H9 (cell line): Measurements from ENCODE around the gene MIER2. TPM values are rescaled to one million over a fixed set of nuclear protein-coding genes. Genes with fewer than 3 reads are reported as not detected.

Experiments used
- DNase-seq: peaks from one replicate; pipeline ENCODE4 v3.0.0-alpha.2; 2017
- H2AFZ ChIP-seq: one replicate; pipeline ENCODE4 v1.6.1; 2013; ENCODE audit warnings: mild to moderate bottlenecking, low read length, control low read depth, moderate library complexity
- H2AK5ac ChIP-seq: 2 replicates; pipeline ENCODE4 v1.6.1; 2013; ENCODE audit warnings: low read length, control low read depth, mixed read lengths; ENCODE audit not compliant: insufficient read length
- H2BK120ac ChIP-seq: one replicate; pipeline ENCODE4 v1.6.1; 2013; ENCODE audit warnings: low read depth, mild to moderate bottlenecking, low read length, control low read depth, inconsistent platforms; ENCODE audit not compliant: poor library complexity, severe bottlenecking
- H2BK12ac ChIP-seq: 2 replicates; pipeline ENCODE4 v1.6.1; 2013; ENCODE audit warnings: low read length, control low read depth, mixed read lengths, low read depth; ENCODE audit not compliant: insufficient read length
- H2BK15ac ChIP-seq: 2 replicates; pipeline ENCODE4 v1.6.1; 2013; ENCODE audit warnings: low read depth, low read length, control low read depth
- H2BK20ac ChIP-seq: one replicate; pipeline ENCODE4 v1.6.1; 2013; ENCODE audit warnings: low read depth, mild to moderate bottlenecking, low read length, control low read depth, inconsistent platforms; ENCODE audit not compliant: poor library complexity, severe bottlenecking
- H2BK5ac ChIP-seq: 2 replicates; pipeline ENCODE4 v1.6.1; 2013; ENCODE audit warnings: low read length, control low read depth, mixed read lengths; ENCODE audit not compliant: insufficient read length
- H3K14ac ChIP-seq: 2 replicates; pipeline ENCODE4 v1.6.1; 2013; ENCODE audit warnings: low read length, control low read depth; ENCODE audit not compliant: insufficient read depth
- H3K18ac ChIP-seq: 2 replicates; pipeline ENCODE4 v1.6.1; 2013; ENCODE audit warnings: low read depth, mild to moderate bottlenecking, mixed read lengths, low read length, control low read depth; ENCODE audit not compliant: insufficient read length
- H3K23ac ChIP-seq: 2 replicates; pipeline ENCODE4 v1.6.1; 2013; ENCODE audit warnings: low read length, control low read depth, mixed read lengths, low read depth; ENCODE audit not compliant: insufficient read length
- H3K23me2 ChIP-seq: 2 replicates; pipeline ENCODE4 v1.6.1; 2013; ENCODE audit warnings: low read depth, mild to moderate bottlenecking, mixed read lengths, low read length, control low read depth; ENCODE audit not compliant: insufficient read length, poor library complexity, severe bottlenecking
- H3K27ac ChIP-seq: 2 replicates; pipeline ENCODE4 v1.5.1; 2013; ENCODE audit warnings: low read length, control low read depth, mixed read lengths, low read depth; ENCODE audit not compliant: insufficient read length
- H3K27me3 ChIP-seq: 2 replicates; pipeline ENCODE4 v1.6.1; 2013; ENCODE audit warnings: low read length, control low read depth, inconsistent platforms; ENCODE audit not compliant: insufficient read depth
- H3K4ac ChIP-seq: 2 replicates; pipeline ENCODE4 v1.6.1; 2013; ENCODE audit warnings: low read depth, mild to moderate bottlenecking, control low read depth, inconsistent platforms, low read length, moderate library complexity
- H3K4me1 ChIP-seq: 2 replicates; pipeline ENCODE4 v1.6.1; 2013; ENCODE audit warnings: low read length, control low read depth, inconsistent platforms; ENCODE audit not compliant: insufficient read depth
- H3K4me2 ChIP-seq: 2 replicates; pipeline ENCODE4 v1.6.1; 2013; ENCODE audit warnings: low read length, control low read depth, mixed read lengths; ENCODE audit not compliant: insufficient read length, insufficient read depth
- H3K56ac ChIP-seq: 2 replicates; pipeline ENCODE4 v1.6.1; 2013; ENCODE audit warnings: low read depth, mild to moderate bottlenecking, mixed read lengths, low read length, control low read depth; ENCODE audit not compliant: insufficient read length
- H3K79me1 ChIP-seq: 2 replicates; pipeline ENCODE4 v1.6.1; 2013; ENCODE audit warnings: low read depth, mild to moderate bottlenecking, moderate library complexity, low read length, control low read depth, inconsistent platforms; ENCODE audit not compliant: insufficient read depth, poor library complexity, severe bottlenecking
- H3K79me2 ChIP-seq: 2 replicates; pipeline ENCODE4 v1.6.1; 2013; ENCODE audit warnings: low read length, control low read depth, inconsistent platforms; ENCODE audit not compliant: insufficient read depth
- H3K9ac ChIP-seq: 2 replicates; pipeline ENCODE4 v1.6.1; 2013; ENCODE audit warnings: low read length, control low read depth, mixed read lengths; ENCODE audit not compliant: insufficient read length; ENCODE audit errors: extremely low read depth
- H3K9me3 ChIP-seq: one replicate; pipeline ENCODE4 v1.6.1; 2013; ENCODE audit warnings: low read depth, low read length, inconsistent platforms; ENCODE audit not compliant: control insufficient read depth
- H3T11ph ChIP-seq: one replicate; pipeline ENCODE4 v1.6.1; 2013; ENCODE audit warnings: mild to moderate bottlenecking, low read length, control low read depth, inconsistent platforms
- H4K20me1 ChIP-seq: one replicate; pipeline ENCODE4 v1.6.1; 2013; ENCODE audit not compliant: control insufficient read depth, insufficient read length, insufficient read depth
- H4K5ac ChIP-seq: 2 replicates; pipeline ENCODE4 v1.6.1; 2013; ENCODE audit warnings: low read depth, mild to moderate bottlenecking, mixed read lengths, low read length, control low read depth; ENCODE audit not compliant: insufficient read length
- H4K8ac ChIP-seq: replicated peaks from 2 replicates; pipeline ENCODE4 v1.6.1; 2013; ENCODE audit warnings: low read length, control low read depth, mixed read lengths, low read depth; ENCODE audit not compliant: insufficient read length
- H4K91ac ChIP-seq: 2 replicates; pipeline ENCODE4 v1.6.1; 2013; ENCODE audit warnings: low read depth, mild to moderate bottlenecking, moderate library complexity, mixed read lengths, low read length, control low read depth; ENCODE audit not compliant: insufficient read length
- H3K27ac Mint-ChIP-seq, 3 experiments: 2 replicates in 2 of 3; 3 replicates in 1 of 3; pipeline ENCODE4 v1.8.0; 2020 to 2021; ENCODE audit warnings: mixed read lengths in 3 of 3, mild to moderate bottlenecking in 1 of 3, moderate library complexity in 1 of 3
- H3K27me3 Mint-ChIP-seq: 2 replicates; pipeline ENCODE4 v1.8.0; 2021; ENCODE audit warnings: low read depth, mild to moderate bottlenecking, moderate library complexity, mixed read lengths
- H3K36me3 Mint-ChIP-seq, 3 experiments: 2 replicates in 2 of 3; 3 replicates in 1 of 3; pipeline ENCODE4 v1.8.0; 2020 to 2021; ENCODE audit warnings: low read depth in 3 of 3, mixed read lengths in 3 of 3; ENCODE audit not compliant: insufficient read depth in 1 of 3
- H3K4me1 Mint-ChIP-seq, 2 experiments: 2 replicates each; pipeline ENCODE4 v1.8.0; 2020; ENCODE audit warnings: mixed read lengths in 2 of 2
- H3K4me3 Mint-ChIP-seq, 2 experiments: 2 replicates in 1 of 2; 3 replicates in 1 of 2; pipeline ENCODE4 v1.8.0; 2020 to 2021; ENCODE audit warnings: mild to moderate bottlenecking in 2 of 2, mixed read lengths in 2 of 2, moderate library complexity in 1 of 2
- H3K9me3 Mint-ChIP-seq, 2 experiments: 2 replicates in 1 of 2; 3 replicates in 1 of 2; pipeline ENCODE4 v1.8.0; 2020; ENCODE audit warnings: mild to moderate bottlenecking in 2 of 2, mixed read lengths in 2 of 2, moderate library complexity in 1 of 2
- WGBS: extraction: QIAGEN DNeasy Blood & Tissue Kit; methylation state at CpG from one replicate; pipeline ENCODE4 v1.1.7; 2013; ENCODE audit warnings: missing lambda C conversion rate, low lambda C conversion rate, mixed read lengths; ENCODE audit not compliant: insufficient read length; ENCODE audit errors: extremely low coverage; 5-methylcytosine and 5-hydroxymethylcytosine counted together
- total RNA-seq: library from RNA; stranded (reverse); gene quantifications from 2 replicates; pipeline ENCODE4 v1.2.1, GENCODE V29; 2021
- TF ChIP-seq, protein P1 (sequence below): fragments of 200-600 bp; sonication (generic); conservative IDR thresholded peaks from 3 replicates; pipeline ENCODE4 v1.8.0; 2021; ENCODE audit warnings: antibody characterized with exemption, mild to moderate bottlenecking

MIER2 gene
- total RNA-seq, 1 experiment from 2014 or later: 60.5 TPM

DNA sequence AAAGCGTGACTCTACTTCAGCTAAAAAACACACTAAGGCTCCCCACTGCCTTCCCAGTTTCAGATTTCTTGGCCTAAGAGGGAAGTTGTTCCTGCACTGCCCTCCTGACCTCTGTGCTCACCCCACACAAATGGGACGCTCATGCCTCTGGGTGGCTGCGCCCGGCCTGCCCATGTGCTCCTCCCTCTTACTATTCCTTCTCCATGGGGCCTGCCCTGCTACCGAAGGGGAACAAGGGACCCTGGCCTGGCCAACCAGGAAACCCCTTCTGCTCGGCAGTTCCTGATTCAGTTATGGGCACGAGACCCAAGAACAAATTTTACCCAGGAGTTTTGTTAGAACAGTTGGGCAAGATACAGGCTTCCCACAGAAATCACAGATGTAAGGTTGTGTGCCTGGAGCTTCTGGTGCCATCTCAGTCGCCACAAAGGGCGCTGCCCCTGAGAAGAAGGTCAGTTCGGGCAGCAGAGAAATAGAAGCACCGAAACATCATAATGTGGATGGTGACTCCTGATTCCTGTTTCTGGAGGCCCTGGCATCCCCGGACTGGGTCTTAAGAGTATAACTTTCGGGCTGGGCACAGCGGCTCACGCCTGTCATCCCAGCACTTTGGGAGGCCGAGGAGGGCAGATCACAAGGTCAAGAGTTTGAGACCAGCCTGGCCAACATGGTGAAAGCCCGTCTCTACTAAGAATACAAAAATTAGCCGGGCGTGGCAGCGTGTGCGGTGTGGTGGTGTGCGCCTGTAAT lies 47.9 kb downstream of the MIER2 start:
- Histone ChIP-seq H3K4ac (no peak overlapping the region), H3K79me2 (no peaks in the 10 kb centered on the region), H3K4me2 (no peak overlapping the region), H2AK5ac (no peak overlapping the region), H3K18ac (no peak overlapping the region), H3K27ac (no peak overlapping the region), H3K27me3 (no peaks in the 10 kb centered on the region; the same call in 1 of the 2 replicates), H4K5ac (no peak overlapping the region), H3K14ac (no peak overlapping the region), H2BK5ac (no peak overlapping the region), H4K8ac (no peak overlapping the region), H3K9me3 (no peaks in the 10 kb centered on the region), H3K79me1 (no peaks in the 10 kb centered on the region), H3K23me2 (peaks cover 9% of the 10 kb centered on the region), H2AFZ (no peak overlapping the region), H4K91ac (no peak overlapping the region), H2BK120ac (no peak overlapping the region), H3K9ac (no peak overlapping the region), H3K4me1 (peaks cover 2% of the 10 kb centered on the region), H2BK20ac (no peak overlapping the region), H2BK15ac (no peak overlapping the region), H3K56ac (no peak overlapping the region), H2BK12ac (no peak overlapping the region), H3T11ph (no peak overlapping the region), H4K20me1 (no peaks in the 10 kb centered on the region), H3K23ac (no peak overlapping the region)
- TF ChIP-seq, protein P1, sequence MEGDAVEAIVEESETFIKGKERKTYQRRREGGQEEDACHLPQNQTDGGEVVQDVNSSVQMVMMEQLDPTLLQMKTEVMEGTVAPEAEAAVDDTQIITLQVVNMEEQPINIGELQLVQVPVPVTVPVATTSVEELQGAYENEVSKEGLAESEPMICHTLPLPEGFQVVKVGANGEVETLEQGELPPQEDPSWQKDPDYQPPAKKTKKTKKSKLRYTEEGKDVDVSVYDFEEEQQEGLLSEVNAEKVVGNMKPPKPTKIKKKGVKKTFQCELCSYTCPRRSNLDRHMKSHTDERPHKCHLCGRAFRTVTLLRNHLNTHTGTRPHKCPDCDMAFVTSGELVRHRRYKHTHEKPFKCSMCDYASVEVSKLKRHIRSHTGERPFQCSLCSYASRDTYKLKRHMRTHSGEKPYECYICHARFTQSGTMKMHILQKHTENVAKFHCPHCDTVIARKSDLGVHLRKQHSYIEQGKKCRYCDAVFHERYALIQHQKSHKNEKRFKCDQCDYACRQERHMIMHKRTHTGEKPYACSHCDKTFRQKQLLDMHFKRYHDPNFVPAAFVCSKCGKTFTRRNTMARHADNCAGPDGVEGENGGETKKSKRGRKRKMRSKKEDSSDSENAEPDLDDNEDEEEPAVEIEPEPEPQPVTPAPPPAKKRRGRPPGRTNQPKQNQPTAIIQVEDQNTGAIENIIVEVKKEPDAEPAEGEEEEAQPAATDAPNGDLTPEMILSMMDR: no peak
- Mint-ChIP-seq H3K27ac (peak overlapping the region in 1 of 3 experiments; percentile 84; a peak in 3 of 7 replicates), H3K36me3 (peaks cover 0 to 2% (median 0%) of the 10 kb centered on the region in 3 experiments; a peak in 2 of 7 replicates), H3K4me3 (no peak overlapping the region), H3K9me3 (peaks cover 6% of the 10 kb centered on the region in 2 experiments; a peak in 4 of 5 replicates), H3K4me1 (peaks cover 25 to 27% of the 10 kb centered on the region in 2 experiments), H3K27me3 (peaks cover 29% of the 10 kb centered on the region)
- DNase-seq: no peak
- WGBS: no CpG with 5 or more reads among the region's 22 CpGs
